HEK293 (cell line): Measurements from ENCODE around the gene SYTL2.

Experiments
- ZNF792 ChIP-seq: fragments of 450-650 bp; formaldehyde crosslinking; IDR thresholded peaks from 2 replicates; pipeline ENCODE4 v1.5.1; 2016; ENCODE audit warnings: missing biosample characterization, missing genetic modification characterization
- TF ChIP-seq, protein P1 (sequence below): fragments of 450-650 bp; formaldehyde crosslinking; IDR thresholded peaks from 2 replicates; pipeline ENCODE4 v1.5.1; 2016; ENCODE audit warnings: missing biosample characterization, missing genetic modification characterization, low read depth

DNA sequence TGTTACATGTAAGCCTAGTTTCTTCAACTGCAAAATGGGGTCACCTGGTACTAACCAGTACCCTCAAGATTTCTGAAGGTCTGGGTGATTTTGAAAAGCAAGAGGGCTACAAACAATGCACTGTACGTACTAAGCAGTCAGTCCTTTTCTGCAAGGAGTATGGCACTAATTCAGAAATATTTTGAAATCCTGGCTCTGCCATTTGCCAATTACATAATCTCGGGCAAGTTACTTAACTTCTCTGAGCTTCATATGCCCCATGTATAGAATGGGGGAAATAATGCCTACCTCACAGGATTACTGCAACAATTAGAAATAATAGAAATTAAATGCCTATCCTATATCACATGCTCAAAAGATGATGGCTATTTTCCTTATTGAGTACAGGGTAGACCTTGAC, 64.3 kb downstream of the SYTL2 start:
- TF ChIP-seq, protein P1, sequence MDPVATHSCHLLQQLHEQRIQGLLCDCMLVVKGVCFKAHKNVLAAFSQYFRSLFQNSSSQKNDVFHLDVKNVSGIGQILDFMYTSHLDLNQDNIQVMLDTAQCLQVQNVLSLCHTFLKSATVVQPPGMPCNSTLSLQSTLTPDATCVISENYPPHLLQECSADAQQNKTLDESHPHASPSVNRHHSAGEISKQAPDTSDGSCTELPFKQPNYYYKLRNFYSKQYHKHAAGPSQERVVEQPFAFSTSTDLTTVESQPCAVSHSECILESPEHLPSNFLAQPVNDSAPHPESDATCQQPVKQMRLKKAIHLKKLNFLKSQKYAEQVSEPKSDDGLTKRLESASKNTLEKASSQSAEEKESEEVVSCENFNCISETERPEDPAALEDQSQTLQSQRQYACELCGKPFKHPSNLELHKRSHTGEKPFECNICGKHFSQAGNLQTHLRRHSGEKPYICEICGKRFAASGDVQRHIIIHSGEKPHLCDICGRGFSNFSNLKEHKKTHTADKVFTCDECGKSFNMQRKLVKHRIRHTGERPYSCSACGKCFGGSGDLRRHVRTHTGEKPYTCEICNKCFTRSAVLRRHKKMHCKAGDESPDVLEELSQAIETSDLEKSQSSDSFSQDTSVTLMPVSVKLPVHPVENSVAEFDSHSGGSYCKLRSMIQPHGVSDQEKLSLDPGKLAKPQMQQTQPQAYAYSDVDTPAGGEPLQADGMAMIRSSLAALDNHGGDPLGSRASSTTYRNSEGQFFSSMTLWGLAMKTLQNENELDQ (tag by site-specific recombination) = no peak
- no peak for TF ChIP-seq ZNF792
